Right lobe of liver (tissue), 4 donors: Measurements from ENCODE around the gene ZNF674.

Source experiments
- POLR2A ChIP-seq: fragments of 450-650 bp; IDR thresholded peaks from one replicate; pipeline ENCODE4 v1.6.1; 2017; ENCODE audit warnings: antibody characterized with exemption, mild to moderate bottlenecking
- TF ChIP-seq, protein P1 (sequence below), 4 donors: fragments of 200-600 bp in 3 of 4; fragments of 450-650 bp in 1 of 4; IDR thresholded peaks; one replicate each; pipeline versions ENCODE4 v1.5.1 to v1.8.0; 2016 to 2022; ENCODE audit warnings: antibody characterized with exemption in 4 of 4, mild to moderate bottlenecking in 2 of 4
- donor health status: DM: no; HTN: no; CAD: no.
- donor health status: DM: no; HTN: no; CAD: no.
- donor health status: DM: no; HTN: yes; CAD: no.

DNA sequence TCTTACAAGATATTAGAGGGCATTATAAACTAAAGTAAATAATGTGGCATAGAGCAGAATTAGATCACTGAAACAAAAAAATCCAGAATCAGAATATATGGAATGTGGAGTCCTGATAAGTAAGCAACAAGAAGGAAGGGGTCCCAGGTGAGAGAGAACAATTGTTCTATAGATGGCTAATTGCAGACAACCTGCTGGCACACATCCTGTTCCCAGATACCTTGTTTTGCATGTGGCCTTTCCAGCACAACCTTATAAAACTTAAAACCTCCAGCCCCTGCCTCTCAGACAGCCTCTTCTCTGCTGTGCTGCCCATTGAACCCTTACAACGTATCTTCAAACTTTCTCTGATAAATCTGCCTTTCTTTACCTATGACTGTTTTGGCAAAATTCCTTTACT is 4.7 kb upstream of the ZNF674 start:
- TF ChIP-seq, protein P1, sequence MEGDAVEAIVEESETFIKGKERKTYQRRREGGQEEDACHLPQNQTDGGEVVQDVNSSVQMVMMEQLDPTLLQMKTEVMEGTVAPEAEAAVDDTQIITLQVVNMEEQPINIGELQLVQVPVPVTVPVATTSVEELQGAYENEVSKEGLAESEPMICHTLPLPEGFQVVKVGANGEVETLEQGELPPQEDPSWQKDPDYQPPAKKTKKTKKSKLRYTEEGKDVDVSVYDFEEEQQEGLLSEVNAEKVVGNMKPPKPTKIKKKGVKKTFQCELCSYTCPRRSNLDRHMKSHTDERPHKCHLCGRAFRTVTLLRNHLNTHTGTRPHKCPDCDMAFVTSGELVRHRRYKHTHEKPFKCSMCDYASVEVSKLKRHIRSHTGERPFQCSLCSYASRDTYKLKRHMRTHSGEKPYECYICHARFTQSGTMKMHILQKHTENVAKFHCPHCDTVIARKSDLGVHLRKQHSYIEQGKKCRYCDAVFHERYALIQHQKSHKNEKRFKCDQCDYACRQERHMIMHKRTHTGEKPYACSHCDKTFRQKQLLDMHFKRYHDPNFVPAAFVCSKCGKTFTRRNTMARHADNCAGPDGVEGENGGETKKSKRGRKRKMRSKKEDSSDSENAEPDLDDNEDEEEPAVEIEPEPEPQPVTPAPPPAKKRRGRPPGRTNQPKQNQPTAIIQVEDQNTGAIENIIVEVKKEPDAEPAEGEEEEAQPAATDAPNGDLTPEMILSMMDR (IDR thresholded peaks at IDR 0.05) = no peak
- TF ChIP-seq POLR2A = no peak
